T-helper 2 cell treated with Interferon-gamma antibody and Interleukin-4, amounts not matched to agents 5 μg/mL and 100 μg/mL, for 36 hours (primary cell): ENCODE results near the gene ABCG4.
A peak's percentile ranks its signal among the peaks of the same experiment; 100 is the strongest.

Experiments used
- DNase-seq: peaks from one replicate; pipeline ENCODE4 v3.0.0; 2021; ENCODE audit warnings: low spot score
- H3K27ac Mint-ChIP-seq: one replicate; pipeline ENCODE4 v1.8.0; 2021; ENCODE audit warnings: mild to moderate bottlenecking, mixed read lengths
- H3K27me3 Mint-ChIP-seq: one replicate; pipeline ENCODE4 v1.8.0; 2021; ENCODE audit warnings: low read depth, mixed read lengths
- H3K36me3 Mint-ChIP-seq: one replicate; pipeline ENCODE4 v1.8.0; 2021; ENCODE audit warnings: low read depth, mixed read lengths
- H3K4me1 Mint-ChIP-seq: one replicate; pipeline ENCODE4 v1.8.0; 2021; ENCODE audit warnings: low read depth, mixed read lengths
- H3K4me3 Mint-ChIP-seq: one replicate; pipeline ENCODE4 v1.8.0; 2022; ENCODE audit warnings: mild to moderate bottlenecking, moderate library complexity, mixed read lengths
- H3K9me3 Mint-ChIP-seq: one replicate; pipeline ENCODE4 v1.8.0; 2021; ENCODE audit warnings: mixed read lengths

Gene ABCG4

GRCh38 chr11:119205574-119206510 is 57.0 kb downstream of the ABCG4 start, which contains the start of gene CBL:
Gene CBL (plus strand): TSS chr11:119206339. CDS start chr11:119206418, 79 bp downstream.
- peaks cover 5% of the 10 kb centered on the region for H3K36me3 Mint-ChIP-seq
- H3K4me3 Mint-ChIP-seq: peak within 1 kb of the TSS; percentile 96
- H3K4me1 Mint-ChIP-seq: peaks cover 19% of the 10 kb centered on the region
- peak; percentile 87 for DNase-seq
- H3K27ac Mint-ChIP-seq: peak within 1 kb of the TSS; percentile 88
- no peaks in the 10 kb centered on the region for H3K9me3 Mint-ChIP-seq
- H3K27me3 Mint-ChIP-seq: no peaks in the 10 kb centered on the region

- DNase-seq: peak; percentile 64
Measured at GRCh38 chr11:119206511-119207414, 57.9 kb downstream of the ABCG4 start.

GRCh38 chr11:119207415-119207960 is 58.6 kb downstream of the ABCG4 start:
- Mint-ChIP-seq H3K27ac (peak overlapping the region; percentile 88), H3K4me1 (peaks cover 19% of the 10 kb centered on the region), H3K27me3 (no peaks in the 10 kb centered on the region), H3K4me3 (peak overlapping the region; percentile 96), H3K9me3 (no peaks in the 10 kb centered on the region), H3K36me3 (peaks cover 5% of the 10 kb centered on the region)
- DNase-seq: no peak

More at GRCh38 chr11:119206511-119207414, 57.9 kb downstream of the ABCG4 start:
- H3K4me1 Mint-ChIP-seq: peaks cover 19% of the 10 kb centered on the region
- peak overlapping the region; percentile 96 for H3K4me3 Mint-ChIP-seq
- H3K27ac Mint-ChIP-seq: peak overlapping the region; percentile 88
- H3K36me3 Mint-ChIP-seq: peaks cover 5% of the 10 kb centered on the region
- H3K9me3 Mint-ChIP-seq: no peaks in the 10 kb centered on the region
- no peaks in the 10 kb centered on the region for H3K27me3 Mint-ChIP-seq

GRCh38 chr11:119209186-119209585 is 60.3 kb downstream of the ABCG4 start:
- peak overlapping the region; percentile 22 for H3K4me3 Mint-ChIP-seq

GRCh38 chr11:119210050-119210449 is 61.2 kb downstream of the ABCG4 start:
- DNase-seq: no peak
- H3K36me3 Mint-ChIP-seq: peaks cover 8% of the 10 kb centered on the region
- no peaks in the 10 kb centered on the region for H3K27me3 Mint-ChIP-seq
- no peaks in the 10 kb centered on the region for H3K9me3 Mint-ChIP-seq
- H3K4me3 Mint-ChIP-seq: no peak overlapping the region
- H3K4me1 Mint-ChIP-seq: peaks cover 20% of the 10 kb centered on the region
- H3K27ac Mint-ChIP-seq: no peak overlapping the region

More at GRCh38 chr11:119209186-119209585, 60.3 kb downstream of the ABCG4 start:
- no peak overlapping the region for H3K27ac Mint-ChIP-seq
- peaks cover 22% of the 10 kb centered on the region for H3K4me1 Mint-ChIP-seq
- H3K9me3 Mint-ChIP-seq: no peaks in the 10 kb centered on the region
- peaks cover 5% of the 10 kb centered on the region for H3K36me3 Mint-ChIP-seq
- DNase-seq: no peak
- no peaks in the 10 kb centered on the region for H3K27me3 Mint-ChIP-seq
